Measurements from ENCODE around the gene TPO. TPM values are rescaled to one million over a fixed set of nuclear protein-coding genes. Genes with fewer than 3 reads are reported as not detected.
"Not testable (repeated sequence)": the region's sequence is repeated elsewhere in the genome, so short reads cannot be mapped to it uniquely, and the experiment has no call there.

The TPO gene
- total RNA-seq, 1 donor from 2014 or later: 5.2 TPM

- DNase-seq (ENCODE audit: missing footprints): no peak
- intact Hi-C loops (cut with DNase I): no loop called here
- ATAC-seq: no peak
Measured at GRCh38 chr2:1400943-1401735, 12.1 kb upstream of the TPO start.

- intact Hi-C loops (cut with DNase I): no loop called here
- ATAC-seq: no peak
Measured at GRCh38 chr2:1402064-1402463, 11.2 kb upstream of the TPO start.

GRCh38 chr2:1403565-1403964, 9.7 kb upstream of the TPO start:
- ATAC-seq (no peak), DNase-seq (ENCODE audit: missing footprints) (no peak)
- intact Hi-C loops (cut with DNase I): no loop called here

More at GRCh38 chr2:1402064-1402463, 11.2 kb upstream of the TPO start:
- no peak for DNase-seq (ENCODE audit: missing footprints)

- no peak for ATAC-seq
- intact Hi-C loops (cut with DNase I): no loop called here
Measured at GRCh38 chr2:1405124-1405523, 8.1 kb upstream of the TPO start.

GRCh38 chr2:1405967-1406366, 7.3 kb upstream of the TPO start:
- DNase-seq (ENCODE audit: missing footprints) (no peak), ATAC-seq (no peak)
- intact Hi-C loops (cut with DNase I): no loop called here

More at GRCh38 chr2:1405124-1405523, 8.1 kb upstream of the TPO start:
- DNase-seq (ENCODE audit: missing footprints): no peak

- intact Hi-C loops (cut with DNase I): no loop called here
Measured at GRCh38 chr2:1406434-1406833, 6.8 kb upstream of the TPO start.

GRCh38 chr2:1407950-1408675, 5.2 kb upstream of the TPO start:
- ATAC-seq (no peak), DNase-seq (ENCODE audit: missing footprints) (no peak)
- intact Hi-C loops (cut with DNase I): no loop called here

More at GRCh38 chr2:1406434-1406833, 6.8 kb upstream of the TPO start:
- ATAC-seq (no peak), DNase-seq (ENCODE audit: missing footprints) (no peak)

GRCh38 chr2:1414121-1414520, 858 bp downstream of the TPO start:
- no peak for ATAC-seq
- no peak for DNase-seq (ENCODE audit: missing footprints)
- intact Hi-C loops (cut with DNase I): no loop called here

GRCh38 chr2:1414901-1415300, 1.6 kb downstream of the TPO start:
- intact Hi-C loops (cut with DNase I); DNase-seq (ENCODE audit: missing footprints); ATAC-seq: not testable (repeated sequence)

GRCh38 chr2:1415501-1415900, 2.2 kb downstream of the TPO start:
- ATAC-seq: no peak
- intact Hi-C loops (cut with DNase I): no loop called here
- no peak for DNase-seq (ENCODE audit: missing footprints)

GRCh38 chr2:1418566-1418965, 5.3 kb downstream of the TPO start:
- no peak for DNase-seq (ENCODE audit: missing footprints)
- ATAC-seq: no peak

GRCh38 chr2:1420746-1421480, 7.7 kb downstream of the TPO start:
- intact Hi-C loops (cut with DNase I): no loop called here
- DNase-seq (ENCODE audit: missing footprints): no peak
- ATAC-seq: no peak

More at GRCh38 chr2:1418566-1418965, 5.3 kb downstream of the TPO start:
- intact Hi-C loops (cut with DNase I): no loop called here

GRCh38 chr2:1421731-1422130, 8.5 kb downstream of the TPO start:
- no peak for ATAC-seq
- intact Hi-C loops (cut with DNase I): no loop called here
- no peak for DNase-seq (ENCODE audit: missing footprints)

GRCh38 chr2:1422131-1422530, 8.9 kb downstream of the TPO start:
- ATAC-seq (no peak), DNase-seq (ENCODE audit: missing footprints) (no peak)
- intact Hi-C loops (cut with DNase I): no loop called here

GRCh38 chr2:1422716-1423285, 9.5 kb downstream of the TPO start:
- ATAC-seq (no peak), DNase-seq (ENCODE audit: missing footprints) (no peak)
- intact Hi-C loops (cut with DNase I): no loop called here

GRCh38 chr2:1427086-1427485, 13.8 kb downstream of the TPO start:
- intact Hi-C loops (cut with DNase I): no loop called here
- ATAC-seq (no peak), DNase-seq (ENCODE audit: missing footprints) (no peak)

GRCh38 chr2:1429895-1430294, 16.6 kb downstream of the TPO start:
- intact Hi-C loops (cut with DNase I): no loop called here
- ATAC-seq: no peak
- no peak for DNase-seq (ENCODE audit: missing footprints)

GRCh38 chr2:1430491-1430890, 17.2 kb downstream of the TPO start:
- ATAC-seq (no peak), DNase-seq (ENCODE audit: missing footprints) (no peak)
- intact Hi-C loops (cut with DNase I): no loop called here

- intact Hi-C loops (cut with DNase I): no loop called here
- ATAC-seq: no peak
Measured at GRCh38 chr2:1431886-1432400, 18.7 kb downstream of the TPO start.

More at GRCh38 chr2:1431886-1432400, 18.7 kb downstream of the TPO start:
- DNase-seq (ENCODE audit: missing footprints): no peak

All from Right ventricle myocardium inferior (tissue), 1 donor.